Measurements from ENCODE around the gene DCAF12.
A peak's percentile ranks its signal among the peaks of the same experiment; 100 is the strongest.

The DCAF12 gene

GRCh38 chr9:34170237-34170991 is 43.9 kb upstream of the DCAF12 start:
- no peak overlapping the region for H3K4me2 ChIP-seq (ENCODE audit: insufficient read depth, low read length, poor library complexity, severe bottlenecking)
- H2AFZ ChIP-seq (ENCODE audit: low read length): peak overlapping the region; percentile 10
- no CpG with 5 or more reads among the region's 1 CpG for WGBS, 2 donors (ENCODE audit: extremely low coverage in 2 of 2, insufficient read length in 2 of 2, insufficient replicate concordance in 1 of 2)

GRCh38 chr9:34169125-34169524 is 42.6 kb upstream of the DCAF12 start:
- H2AFZ ChIP-seq (ENCODE audit: low read length): no peak overlapping the region
- no peak overlapping the region for H2BK15ac ChIP-seq (ENCODE audit: low read length)
- no CpG with 5 or more reads among the region's 6 CpGs for WGBS, 2 donors (ENCODE audit: extremely low coverage in 2 of 2, insufficient read length in 2 of 2, insufficient replicate concordance in 1 of 2)
- H3K79me1 ChIP-seq (ENCODE audit: low read depth, low read length): no peaks in the 10 kb centered on the region
- H3K36me3 ChIP-seq (replicated peaks in 1 of 2; ENCODE audit: control insufficient read depth in 2 of 2, insufficient read depth in 2 of 2, low read length in 2 of 2): no peaks in the 10 kb centered on the region
- H3K9ac ChIP-seq (ENCODE audit: low read depth, low read length, poor library complexity): no peak overlapping the region
- DNase-seq (ENCODE audit: low spot score): no peak
- no peak overlapping the region for H4K91ac ChIP-seq (ENCODE audit: low read depth, low read length, poor library complexity)
- H3K4ac ChIP-seq (ENCODE audit: low read length): no peak overlapping the region
- H2BK120ac ChIP-seq (ENCODE audit: low read depth, low read length): no peak overlapping the region
- no peak overlapping the region for H3K27ac ChIP-seq (replicated peaks; ENCODE audit: low read length)
- no peak overlapping the region for H2AK5ac ChIP-seq (ENCODE audit: low read depth, low read length)
- H4K8ac ChIP-seq (ENCODE audit: low read depth, low read length): no peak overlapping the region
- H2BK12ac ChIP-seq (ENCODE audit: low read length): no peak overlapping the region
- H3K4me2 ChIP-seq (ENCODE audit: insufficient read depth, low read length, poor library complexity, severe bottlenecking): no peak overlapping the region
- H2BK5ac ChIP-seq (ENCODE audit: low read length): no peak overlapping the region
- no peaks in the 10 kb centered on the region for H3K4me1 ChIP-seq (ENCODE audit: control insufficient read depth in 2 of 2, insufficient read depth in 1 of 2, low read depth in 1 of 2, low read length in 2 of 2)
- H3K4me3 ChIP-seq (ENCODE audit: low read length in 2 of 2): no peak overlapping the region
- H3K14ac ChIP-seq (ENCODE audit: low read length): no peak overlapping the region
- no peaks in the 10 kb centered on the region for H3K9me3 ChIP-seq (replicated peaks in 1 of 2; ENCODE audit: control insufficient read depth in 2 of 2, insufficient read depth in 1 of 2, low read depth in 1 of 2, low read length in 2 of 2)
- no peak overlapping the region for H3K18ac ChIP-seq (ENCODE audit: low read length)
- H3K27me3 ChIP-seq (ENCODE audit: control insufficient read depth in 3 of 3, insufficient read depth in 3 of 3, low read depth in 1 of 3, low read length in 3 of 3): no peaks in the 10 kb centered on the region
- no peak overlapping the region for H3K23ac ChIP-seq (ENCODE audit: low read depth, low read length, poor library complexity)

More at GRCh38 chr9:34170237-34170991, 43.9 kb upstream of the DCAF12 start:
- Histone ChIP-seq H3K9ac (ENCODE audit: low read depth, low read length, poor library complexity) (no peak overlapping the region), H3K27ac (replicated peaks; ENCODE audit: low read length) (no peak overlapping the region), H3K36me3 (replicated peaks in 1 of 2; ENCODE audit: control insufficient read depth in 2 of 2, insufficient read depth in 2 of 2, low read length in 2 of 2) (no peaks in the 10 kb centered on the region), H2BK5ac (ENCODE audit: low read length) (no peak overlapping the region), H2BK120ac (ENCODE audit: low read depth, low read length) (no peak overlapping the region), H3K4ac (ENCODE audit: low read length) (no peak overlapping the region), H3K4me1 (ENCODE audit: control insufficient read depth in 2 of 2, insufficient read depth in 1 of 2, low read depth in 1 of 2, low read length in 2 of 2) (no peaks in the 10 kb centered on the region), H3K18ac (ENCODE audit: low read length) (no peak overlapping the region), H3K14ac (ENCODE audit: low read length) (no peak overlapping the region), H4K91ac (ENCODE audit: low read depth, low read length, poor library complexity) (no peak overlapping the region), H3K9me3 (replicated peaks in 1 of 2; ENCODE audit: control insufficient read depth in 2 of 2, insufficient read depth in 1 of 2, low read depth in 1 of 2, low read length in 2 of 2) (no peaks in the 10 kb centered on the region), H3K79me1 (ENCODE audit: low read depth, low read length) (no peaks in the 10 kb centered on the region), H3K4me3 (ENCODE audit: low read length in 2 of 2) (no peak overlapping the region), H2AK5ac (ENCODE audit: low read depth, low read length) (no peak overlapping the region), H2BK15ac (ENCODE audit: low read length) (no peak overlapping the region), H4K8ac (ENCODE audit: low read depth, low read length) (no peak overlapping the region), H2BK12ac (ENCODE audit: low read length) (no peak overlapping the region), H3K23ac (ENCODE audit: low read depth, low read length, poor library complexity) (no peak overlapping the region), H3K27me3 (ENCODE audit: control insufficient read depth in 3 of 3, insufficient read depth in 3 of 3, low read depth in 1 of 3, low read length in 3 of 3) (no peaks in the 10 kb centered on the region)
- DNase-seq (ENCODE audit: low spot score): no peak

- Histone ChIP-seq H3K4me2 (ENCODE audit: insufficient read depth, low read length, poor library complexity, severe bottlenecking) (no peak overlapping the region), H3K9me3 (replicated peaks in 1 of 2; ENCODE audit: control insufficient read depth in 2 of 2, insufficient read depth in 1 of 2, low read depth in 1 of 2, low read length in 2 of 2) (no peaks in the 10 kb centered on the region), H3K27me3 (ENCODE audit: control insufficient read depth in 3 of 3, insufficient read depth in 3 of 3, low read depth in 1 of 3, low read length in 3 of 3) (no peaks in the 10 kb centered on the region), H2BK15ac (ENCODE audit: low read length) (no peak overlapping the region), H3K27ac (replicated peaks; ENCODE audit: low read length) (no peak overlapping the region), H3K36me3 (replicated peaks in 1 of 2; ENCODE audit: control insufficient read depth in 2 of 2, insufficient read depth in 2 of 2, low read length in 2 of 2) (no peaks in the 10 kb centered on the region), H2AFZ (ENCODE audit: low read length) (no peak overlapping the region), H3K4me3 (ENCODE audit: low read length in 2 of 2) (no peak overlapping the region), H3K18ac (ENCODE audit: low read length) (no peak overlapping the region), H4K91ac (ENCODE audit: low read depth, low read length, poor library complexity) (no peak overlapping the region), H3K4ac (ENCODE audit: low read length) (no peak overlapping the region), H2BK5ac (ENCODE audit: low read length) (no peak overlapping the region), H3K79me1 (ENCODE audit: low read depth, low read length) (no peaks in the 10 kb centered on the region), H3K4me1 (ENCODE audit: control insufficient read depth in 2 of 2, insufficient read depth in 1 of 2, low read depth in 1 of 2, low read length in 2 of 2) (peaks cover 0 to 2% of the 10 kb centered on the region in 2 donors), H3K9ac (ENCODE audit: low read depth, low read length, poor library complexity) (no peak overlapping the region), H3K23ac (ENCODE audit: low read depth, low read length, poor library complexity) (no peak overlapping the region), H4K8ac (ENCODE audit: low read depth, low read length) (no peak overlapping the region), H2AK5ac (ENCODE audit: low read depth, low read length) (no peak overlapping the region), H2BK120ac (ENCODE audit: low read depth, low read length) (no peak overlapping the region), H2BK12ac (ENCODE audit: low read length) (no peak overlapping the region), H3K14ac (ENCODE audit: low read length) (no peak overlapping the region)
- no CpG with 5 or more reads among the region's 3 CpGs for WGBS, 2 donors (ENCODE audit: extremely low coverage in 2 of 2, insufficient read length in 2 of 2, insufficient replicate concordance in 1 of 2)
- DNase-seq (ENCODE audit: low spot score): no peak
These were observed 36.9 kb upstream of the DCAF12 start for GRCh38 chr9:34163434-34163833.

- H3K9ac ChIP-seq (ENCODE audit: low read depth, low read length, poor library complexity): no peak overlapping the region
- no peak overlapping the region for H3K27ac ChIP-seq (replicated peaks; ENCODE audit: low read length)
- peak overlapping the region; percentile 41 for H2AFZ ChIP-seq (ENCODE audit: low read length)
- H4K8ac ChIP-seq (ENCODE audit: low read depth, low read length): no peak overlapping the region
- WGBS, 2 donors (ENCODE audit: extremely low coverage in 2 of 2, insufficient read length in 2 of 2, insufficient replicate concordance in 1 of 2): no CpG with 5 or more reads among the region's 6 CpGs
- H3K23ac ChIP-seq (ENCODE audit: low read depth, low read length, poor library complexity): no peak overlapping the region
- no peak overlapping the region for H2BK15ac ChIP-seq (ENCODE audit: low read length)
- no peaks in the 10 kb centered on the region for H3K36me3 ChIP-seq (replicated peaks in 1 of 2; ENCODE audit: control insufficient read depth in 2 of 2, insufficient read depth in 2 of 2, low read length in 2 of 2)
- H3K4ac ChIP-seq (ENCODE audit: low read length): no peak overlapping the region
- DNase-seq (ENCODE audit: low spot score): peak; percentile 20
- no peak overlapping the region for H2BK5ac ChIP-seq (ENCODE audit: low read length)
- H3K27me3 ChIP-seq (ENCODE audit: control insufficient read depth in 3 of 3, insufficient read depth in 3 of 3, low read depth in 1 of 3, low read length in 3 of 3): no peaks in the 10 kb centered on the region
- H2AK5ac ChIP-seq (ENCODE audit: low read depth, low read length): no peak overlapping the region
- H3K79me1 ChIP-seq (ENCODE audit: low read depth, low read length): no peaks in the 10 kb centered on the region
- H4K91ac ChIP-seq (ENCODE audit: low read depth, low read length, poor library complexity): no peak overlapping the region
- no peak overlapping the region for H3K14ac ChIP-seq (ENCODE audit: low read length)
- no peak overlapping the region for H2BK120ac ChIP-seq (ENCODE audit: low read depth, low read length)
- no peak overlapping the region for H3K4me3 ChIP-seq (ENCODE audit: low read length in 2 of 2)
- no peaks in the 10 kb centered on the region for H3K9me3 ChIP-seq (replicated peaks in 1 of 2; ENCODE audit: control insufficient read depth in 2 of 2, insufficient read depth in 1 of 2, low read depth in 1 of 2, low read length in 2 of 2)
- H2BK12ac ChIP-seq (ENCODE audit: low read length): no peak overlapping the region
- no peak overlapping the region for H3K18ac ChIP-seq (ENCODE audit: low read length)
- H3K4me2 ChIP-seq (ENCODE audit: insufficient read depth, low read length, poor library complexity, severe bottlenecking): no peak overlapping the region
- peaks cover 0 to 2% of the 10 kb centered on the region in 2 donors for H3K4me1 ChIP-seq (ENCODE audit: control insufficient read depth in 2 of 2, insufficient read depth in 1 of 2, low read depth in 1 of 2, low read length in 2 of 2)
These were observed 31.9 kb upstream of the DCAF12 start for GRCh38 chr9:34158362-34158869.

All from neuronal stem cell (in vitro differentiated cells).